Calu3 (cell line): Measurements from ENCODE around the gene PODNL1. TPM values are rescaled to one million over a fixed set of nuclear protein-coding genes. Genes with fewer than 3 reads are reported as not detected.
"Not testable (repeated sequence)": the region's sequence is repeated elsewhere in the genome, so short reads cannot be mapped to it uniquely, and the experiment has no call there.

Experiments
- BruUV-seq: library from RNA; stranded (reverse); fragments of 400-500 nt; replicated peaks from 2 replicates; lab custom pipeline; 2021; lab: Mats Ljungman, UMichigan
- CTCF ChIA-PET: fragments of 300-600 bp; sonication (Branson Sonifier 250); formaldehyde crosslinking; loops from one replicate; lab custom pipeline; 2022; ENCODE audit warnings: antibody characterized with exemption; lab: Charles Lee
- DNase-seq: peaks from one replicate; pipeline ENCODE4 v3.0.0; 2022
- H3K27ac Mint-ChIP-seq: one replicate; pipeline ENCODE4 v1.8.0; 2022; ENCODE audit warnings: mixed read lengths; ENCODE audit not compliant: unreplicated experiment
- H3K27me3 Mint-ChIP-seq: one replicate; pipeline ENCODE4 v1.8.0; 2022; ENCODE audit warnings: mixed read lengths; ENCODE audit not compliant: unreplicated experiment
- H3K36me3 Mint-ChIP-seq: one replicate; pipeline ENCODE4 v1.8.0; 2022; ENCODE audit warnings: mild to moderate bottlenecking, moderate library complexity, mixed read lengths; ENCODE audit not compliant: insufficient read depth, unreplicated experiment
- H3K4me1 Mint-ChIP-seq: one replicate; pipeline ENCODE4 v1.8.0; 2022; ENCODE audit warnings: mild to moderate bottlenecking, low read depth, mixed read lengths; ENCODE audit not compliant: unreplicated experiment
- H3K4me3 Mint-ChIP-seq: one replicate; pipeline ENCODE4 v1.8.0; 2022; ENCODE audit warnings: mild to moderate bottlenecking, low read depth, moderate library complexity, mixed read lengths; ENCODE audit not compliant: unreplicated experiment
- H3K9me3 Mint-ChIP-seq: one replicate; pipeline ENCODE4 v1.8.0; 2022; ENCODE audit warnings: low read depth, mixed read lengths; ENCODE audit not compliant: unreplicated experiment
- CTCF ChIP-seq: fragments of 200-600 bp; IDR thresholded peaks from one replicate; pipeline ENCODE4 v1.8.0; 2022; ENCODE audit warnings: antibody characterized with exemption; ENCODE audit not compliant: unreplicated experiment
- intact Hi-C: fragments of 100-400 bp; cut with micrococcal nuclease; formaldehyde crosslinking; loops from one replicate; pipeline ENCODE4 v1.10.0; 2022; ENCODE audit not compliant: unreplicated experiment
- total RNA-seq: library from RNA; stranded (reverse); gene quantifications from 2 replicates; pipeline ENCODE4 v1.2.3, GENCODE V29; 2022

Gene PODNL1
- total RNA-seq, 1 experiment from 2014 or later = not detected

- CTCF ChIA-PET = no interaction called here
- Mint-ChIP-seq H3K9me3 (no peaks in the 10 kb centered on the region), H3K36me3 (peaks cover 8% of the 10 kb centered on the region), H3K4me3 (no peak overlapping the region), H3K27me3 (no peaks in the 10 kb centered on the region), H3K27ac (no peak overlapping the region), H3K4me1 (no peaks in the 10 kb centered on the region)
- no peak for TF ChIP-seq CTCF
- intact Hi-C loops = no loop called here
- DNase-seq = no peak
- BruUV-seq = no TSS peak
These were observed 31.7 kb upstream of the PODNL1 start for GRCh38 chr19:13969897-13970296.

- H3K27me3 Mint-ChIP-seq = no peaks in the 10 kb centered on the region
- intact Hi-C loops = no loop called here
- CTCF ChIA-PET = no interaction called here
- no peak for DNase-seq
- BruUV-seq = no TSS peak
- H3K9me3 Mint-ChIP-seq = no peaks in the 10 kb centered on the region
- no peak overlapping the region for H3K4me3 Mint-ChIP-seq
- no peak overlapping the region for H3K27ac Mint-ChIP-seq
- TF ChIP-seq CTCF = no peak
- H3K4me1 Mint-ChIP-seq = no peaks in the 10 kb centered on the region
- H3K36me3 Mint-ChIP-seq = peaks cover 5% of the 10 kb centered on the region
These were observed 30.8 kb upstream of the PODNL1 start for GRCh38 chr19:13968999-13969398.

DNA sequence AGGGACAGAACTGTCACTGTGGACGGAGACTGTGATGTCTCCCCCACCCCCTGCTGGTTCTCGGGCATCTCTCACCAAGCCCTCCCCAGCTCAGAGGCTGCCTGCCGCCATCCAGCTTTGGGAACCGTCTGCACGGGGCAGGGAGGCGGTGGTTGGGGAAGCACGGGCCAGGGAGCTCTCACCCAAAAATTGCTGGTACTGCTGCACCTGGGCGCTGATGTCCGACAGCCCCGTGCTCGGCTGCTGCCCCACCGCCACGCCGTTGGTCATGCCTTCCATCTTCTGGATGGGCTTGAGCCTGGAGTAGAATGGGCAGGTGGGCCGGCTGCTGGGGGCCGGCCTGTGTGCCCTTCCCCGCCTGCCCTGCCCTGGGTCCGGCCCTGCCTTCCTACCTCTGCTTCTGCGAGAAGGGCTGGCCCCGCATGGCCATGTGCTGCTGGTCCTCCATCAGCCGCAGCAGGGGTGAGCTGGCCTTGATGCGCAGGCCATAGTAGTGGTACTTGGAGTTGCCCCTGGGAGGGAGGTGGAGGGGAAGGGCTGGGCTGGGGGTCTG is 30.2 kb upstream of the PODNL1 start:
- Mint-ChIP-seq H3K27ac (no peak overlapping the region), H3K36me3 (peaks cover 4% of the 10 kb centered on the region), H3K27me3 (no peaks in the 10 kb centered on the region), H3K9me3 (no peaks in the 10 kb centered on the region), H3K4me1 (no peaks in the 10 kb centered on the region), H3K4me3 (no peak overlapping the region)
- DNase-seq = no peak
- no peak for TF ChIP-seq CTCF
- BruUV-seq = no TSS peak
- CTCF ChIA-PET = no interaction called here
- intact Hi-C loops = no loop called here

GRCh38 chr19:13967206-13967605 is 29.0 kb upstream of the PODNL1 start:
- H3K4me1 Mint-ChIP-seq, BruUV-seq, H3K4me3 Mint-ChIP-seq, H3K9me3 Mint-ChIP-seq, H3K36me3 Mint-ChIP-seq, H3K27ac Mint-ChIP-seq, DNase-seq, CTCF ChIA-PET, intact Hi-C loops, H3K27me3 Mint-ChIP-seq: not testable (repeated sequence)

DNA sequence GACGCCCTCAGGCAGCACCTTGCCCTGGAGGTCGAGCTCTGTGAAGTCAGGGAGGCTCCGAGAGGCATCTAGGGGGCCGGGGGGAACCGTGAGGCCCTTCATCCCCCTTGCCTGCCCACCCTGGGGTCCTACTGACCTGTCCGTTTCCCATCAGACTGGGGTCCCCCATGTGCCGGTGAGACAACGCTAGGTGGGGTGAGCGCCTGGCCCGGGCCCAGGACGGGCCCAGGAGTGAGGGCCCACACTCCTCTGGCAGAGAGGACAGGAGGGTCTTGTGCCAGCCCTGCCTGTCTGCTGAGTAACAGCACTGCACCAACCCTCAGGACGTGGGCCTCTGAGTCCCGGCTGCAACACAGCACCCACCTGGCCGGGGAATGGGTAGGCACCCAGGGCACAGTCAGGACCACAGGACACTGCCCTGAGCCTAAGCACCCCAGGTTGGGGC is 28.5 kb upstream of the PODNL1 start:
- H3K4me1 Mint-ChIP-seq = no peaks in the 10 kb centered on the region
- CTCF ChIA-PET = no interaction called here
- H3K9me3 Mint-ChIP-seq = no peaks in the 10 kb centered on the region
- peaks cover 4% of the 10 kb centered on the region for H3K36me3 Mint-ChIP-seq
- no TSS peak for BruUV-seq
- TF ChIP-seq CTCF = no peak
- no peaks in the 10 kb centered on the region for H3K27me3 Mint-ChIP-seq
- intact Hi-C loops = no loop called here
- no peak for DNase-seq
- H3K27ac Mint-ChIP-seq = no peak overlapping the region
- no peak overlapping the region for H3K4me3 Mint-ChIP-seq
